GM19324 (cell line): Measurements from ENCODE around the gene RAB21.
"Not testable (repeated sequence)": the region's sequence is repeated elsewhere in the genome, so short reads cannot be mapped to it uniquely, and the experiment has no call there.

Experiments used
- ATAC-seq: cut with Tn5 transposase; IDR thresholded peaks from one replicate; pipeline ENCODE4 v1.9.1; 2021; ENCODE audit warnings: mild to moderate bottlenecking, moderate library complexity; ENCODE audit not compliant: unreplicated experiment, low FRiP score

Gene RAB21

DNA sequence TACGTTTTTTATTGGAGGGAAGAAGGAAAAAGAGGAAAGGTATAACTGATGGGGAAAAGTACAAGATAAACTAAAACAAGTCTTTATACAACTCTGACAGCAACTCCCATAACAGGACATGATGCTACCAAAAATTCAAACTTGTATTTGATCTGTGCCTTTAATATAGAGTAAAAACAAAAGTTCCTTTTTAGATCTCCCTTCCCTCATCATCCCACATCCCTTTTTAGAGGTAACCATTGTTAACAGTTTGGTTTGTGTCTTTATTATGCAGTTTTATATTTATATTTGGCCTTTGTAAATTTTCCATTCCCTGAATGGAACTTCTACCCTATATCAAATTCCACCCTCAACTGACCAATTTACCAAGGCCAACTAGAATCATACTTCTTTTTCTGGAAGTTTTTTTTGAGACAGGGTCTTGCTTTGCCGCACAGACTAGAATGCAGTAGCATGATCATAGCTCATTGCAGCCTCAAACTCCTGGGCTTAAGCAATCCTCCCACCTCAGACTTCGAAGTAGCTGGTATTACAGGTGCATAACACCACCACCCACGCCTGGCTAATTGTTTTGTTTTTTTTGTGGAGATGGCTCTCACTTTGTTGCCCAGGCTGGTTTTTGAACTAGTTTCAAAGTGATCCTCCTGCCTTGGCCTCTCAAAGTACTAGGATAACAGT, 36.9 kb downstream of the RAB21 start:
- ATAC-seq = no peak

DNA sequence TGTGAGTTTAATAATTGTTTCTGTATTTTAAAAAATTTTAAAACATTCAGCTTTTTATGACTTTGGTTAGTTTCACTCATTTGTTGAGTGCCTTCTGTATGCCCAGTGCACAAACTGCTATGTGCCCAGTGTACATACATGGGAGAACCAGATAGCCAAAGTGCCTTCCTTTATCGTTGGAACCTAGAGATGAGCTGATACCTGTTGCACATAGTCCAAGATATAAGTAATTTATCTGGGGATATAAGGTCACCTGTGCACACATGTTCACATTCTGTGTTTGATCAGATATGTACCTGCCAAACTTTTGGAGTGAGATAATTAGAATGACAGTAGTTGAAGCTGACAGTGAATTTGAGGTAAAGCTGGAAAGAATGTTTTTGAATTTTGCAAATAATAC, 37.9 kb downstream of the RAB21 start:
- no peak for ATAC-seq

DNA sequence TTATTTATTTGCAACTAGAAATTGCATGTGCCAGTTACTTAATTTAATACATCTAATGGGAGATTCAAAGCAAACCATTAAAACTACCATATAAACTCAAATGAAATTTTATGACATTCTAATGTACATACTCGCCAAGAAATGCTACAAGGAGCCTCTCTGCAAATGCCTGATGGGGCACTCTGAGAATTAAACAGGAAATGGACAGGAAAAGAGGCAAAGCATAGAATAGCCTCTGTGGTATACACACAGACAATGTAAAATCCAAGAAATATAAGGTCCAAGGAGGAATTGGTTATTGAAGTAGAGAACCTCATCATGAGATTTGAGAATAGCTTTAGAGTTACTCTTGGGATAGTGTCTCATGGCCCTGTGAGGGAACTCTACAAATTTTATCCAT, 41.2 kb downstream of the RAB21 start:
- no peak for ATAC-seq

DNA sequence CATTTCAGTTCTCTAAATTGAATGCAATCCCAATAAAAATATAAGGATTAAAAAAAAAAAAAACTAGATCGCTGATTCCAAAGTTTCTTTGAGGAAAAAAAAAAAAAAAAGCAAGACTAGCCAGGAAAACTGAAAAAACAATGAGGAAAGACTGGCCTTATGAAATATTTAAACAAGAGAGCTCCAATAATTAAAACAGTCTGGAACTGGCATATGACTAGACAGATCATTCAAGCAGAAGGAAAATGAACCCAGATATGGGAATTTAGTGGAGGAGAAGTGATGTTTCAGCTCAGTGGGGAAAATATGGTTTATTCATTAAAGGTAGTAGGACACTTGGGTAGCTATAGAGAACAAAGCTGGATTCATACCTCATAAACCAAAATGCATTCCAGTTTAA, 42.9 kb downstream of the RAB21 start:
- no peak for ATAC-seq

DNA sequence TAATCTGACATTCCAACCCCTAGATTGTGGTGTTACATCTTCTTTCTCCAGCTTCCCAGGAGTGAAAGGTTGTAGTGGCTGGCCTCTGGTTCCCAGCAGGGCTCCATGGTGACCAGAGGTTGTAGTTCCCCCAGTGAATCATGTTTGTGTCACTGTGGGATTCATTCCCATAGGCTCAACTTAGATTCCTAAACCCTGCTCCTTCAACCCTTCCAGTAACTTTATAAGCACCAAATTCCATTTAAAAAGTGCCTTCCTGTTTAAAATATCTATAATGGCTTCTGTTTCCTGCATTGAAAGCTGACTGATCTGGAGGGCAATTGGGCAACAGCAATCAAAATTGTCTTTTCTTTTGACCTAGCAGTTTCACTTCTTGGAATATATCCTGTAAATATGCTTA, 44.4 kb downstream of the RAB21 start:
- no peak for ATAC-seq

DNA sequence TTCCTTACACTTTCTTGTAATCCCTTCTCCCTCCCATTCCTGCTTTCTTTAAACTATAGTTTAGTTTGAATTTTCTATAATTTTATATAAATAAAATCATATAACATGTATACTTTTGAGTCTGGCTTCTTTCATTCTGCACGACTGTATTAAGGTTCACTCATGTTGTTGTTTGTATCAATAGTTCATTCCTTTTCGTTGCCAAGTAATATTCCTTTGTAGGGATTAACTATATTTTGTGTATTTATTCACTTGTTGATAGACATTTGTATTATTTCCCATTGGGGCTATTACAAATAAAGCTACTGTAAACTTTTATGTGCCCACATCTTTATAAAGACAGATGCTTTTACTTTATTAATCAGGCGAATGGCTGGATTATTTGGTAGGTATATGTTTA, 45.5 kb downstream of the RAB21 start:
- ATAC-seq = no peak

DNA sequence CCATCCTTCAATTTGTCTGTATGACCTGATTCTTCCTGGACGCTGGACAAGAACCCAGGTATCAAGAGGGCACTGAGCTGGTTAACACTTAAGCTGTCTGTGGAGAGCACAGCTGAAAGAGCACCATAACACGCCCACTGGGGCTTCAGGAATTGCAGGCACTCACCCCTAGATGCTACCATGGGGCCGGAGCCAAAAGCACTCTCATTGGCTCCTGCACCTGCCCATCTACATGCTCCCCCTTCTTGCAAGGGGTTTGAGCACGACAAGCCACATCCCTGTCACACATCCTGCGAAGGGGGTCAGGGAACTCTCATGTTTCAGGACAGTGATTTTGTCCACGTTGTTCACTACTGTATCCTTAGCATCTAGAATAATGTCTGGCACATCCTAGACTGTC, 49.8 kb downstream of the RAB21 start:
- no peak for ATAC-seq

DNA sequence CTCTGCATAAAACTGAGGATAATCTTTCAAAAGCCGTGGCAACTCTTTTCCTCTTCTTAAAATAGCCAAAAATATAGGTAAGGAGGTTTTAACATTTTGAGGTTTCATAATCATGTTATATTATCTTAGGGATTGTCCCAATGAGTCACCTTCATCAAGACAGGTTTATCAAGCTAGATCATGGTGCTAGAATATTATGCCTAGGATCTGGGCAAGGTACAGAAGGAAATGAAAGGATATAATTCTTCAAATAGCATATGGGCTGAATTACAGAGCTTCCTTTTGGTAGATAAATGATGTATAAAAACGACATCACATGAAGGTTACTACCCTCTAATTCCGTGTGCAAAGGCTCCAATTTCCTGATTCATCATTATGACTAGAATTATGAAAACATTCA, 56.3 kb downstream of the RAB21 start:
- no peak for ATAC-seq

DNA sequence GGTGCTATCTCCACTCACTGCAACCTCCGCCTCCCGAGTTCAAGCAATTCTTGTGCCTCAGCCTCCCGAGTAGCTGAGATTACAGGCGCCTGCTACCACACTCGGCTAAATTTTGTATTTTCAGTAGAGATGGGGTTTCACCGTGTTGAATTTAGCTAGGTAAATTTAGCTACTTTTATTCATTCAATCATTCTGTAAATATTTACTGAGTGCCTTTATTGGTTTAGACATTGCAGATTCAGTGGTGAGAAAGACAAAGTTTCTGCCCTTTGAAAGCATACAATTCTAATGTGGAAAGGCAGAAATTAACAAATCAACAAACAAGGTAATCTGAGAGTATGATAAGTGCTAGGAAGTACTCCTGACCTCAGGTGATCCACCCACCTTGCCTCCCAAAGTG, 60.6 kb downstream of the RAB21 start:
- not testable (repeated sequence) for ATAC-seq

DNA sequence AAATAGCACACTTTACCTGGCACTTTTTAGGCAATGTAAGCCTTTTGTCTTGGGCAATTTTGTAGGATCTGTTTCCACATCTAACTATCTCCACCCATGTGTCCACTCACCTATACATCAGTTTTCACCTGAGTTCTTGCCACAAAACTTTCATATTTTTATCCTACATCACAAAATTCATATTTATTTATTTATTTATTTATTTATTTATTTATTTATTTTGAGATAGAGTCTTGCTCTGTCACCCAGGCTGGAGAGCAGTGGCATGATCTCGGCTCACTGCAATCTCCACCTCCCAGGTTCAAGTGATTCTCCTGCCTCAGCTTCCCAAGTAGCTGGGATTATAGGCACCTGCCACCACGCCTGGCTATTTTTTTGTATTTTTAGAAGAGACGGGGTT, 67.4 kb downstream of the RAB21 start:
- ATAC-seq = not testable (repeated sequence)

DNA sequence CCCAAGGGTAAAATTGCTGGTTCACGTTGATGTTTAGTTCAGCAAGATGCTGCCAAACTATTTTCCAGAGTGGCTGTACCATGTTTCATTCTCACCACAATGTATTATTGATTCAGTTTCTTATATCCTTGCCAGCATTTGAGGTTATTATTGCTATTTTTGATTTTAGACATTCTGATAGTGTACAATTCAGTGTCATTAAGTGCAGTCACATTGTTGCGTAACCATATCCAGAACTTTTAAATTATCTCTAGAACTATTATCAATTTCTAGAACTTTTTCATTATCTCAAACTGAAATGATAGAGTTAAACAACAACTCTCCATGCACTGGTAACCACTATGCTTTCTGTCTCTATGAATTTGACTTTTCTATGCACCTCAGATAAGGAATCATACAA, 74.2 kb downstream of the RAB21 start:
- ATAC-seq = no peak

DNA sequence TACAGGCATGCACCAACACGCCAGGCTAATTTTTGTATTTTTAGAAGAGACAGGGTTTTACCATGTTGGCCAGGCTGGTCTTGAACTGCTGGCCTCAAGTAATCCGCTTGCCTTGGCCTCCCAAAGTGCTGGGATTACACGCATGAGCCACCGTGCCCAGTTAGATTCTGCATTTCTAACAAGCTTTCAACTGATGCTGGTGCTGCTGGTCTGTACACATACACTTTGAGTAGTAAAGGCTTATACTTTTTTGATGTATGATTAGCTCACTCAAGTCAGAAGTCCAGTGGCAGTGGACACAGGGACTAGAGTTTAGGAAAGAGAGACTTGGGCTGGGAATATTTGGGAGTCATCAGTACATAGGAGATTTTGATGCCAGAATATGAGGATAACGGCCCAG, 82.7 kb downstream of the RAB21 start:
- ATAC-seq = no peak

DNA sequence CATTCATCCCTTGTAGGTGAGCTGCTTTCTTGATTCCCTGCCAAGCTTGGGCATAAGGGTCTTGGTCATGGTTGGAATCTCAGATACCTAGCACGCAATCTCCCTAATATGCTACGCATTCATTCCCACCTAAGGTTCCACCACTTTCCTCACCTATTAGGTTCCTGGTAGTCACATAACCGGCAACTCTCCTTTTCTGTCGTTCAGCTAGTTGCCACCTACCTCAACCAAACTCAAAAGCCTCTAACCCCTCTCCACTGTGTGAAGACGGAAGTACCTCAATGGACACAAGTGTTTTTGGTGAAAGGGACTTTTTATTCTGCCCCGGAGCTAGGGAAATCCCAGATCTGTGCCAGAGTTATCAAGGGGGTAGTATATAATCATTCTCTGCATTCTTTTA, 83.6 kb downstream of the RAB21 start:
- ATAC-seq = no peak

DNA sequence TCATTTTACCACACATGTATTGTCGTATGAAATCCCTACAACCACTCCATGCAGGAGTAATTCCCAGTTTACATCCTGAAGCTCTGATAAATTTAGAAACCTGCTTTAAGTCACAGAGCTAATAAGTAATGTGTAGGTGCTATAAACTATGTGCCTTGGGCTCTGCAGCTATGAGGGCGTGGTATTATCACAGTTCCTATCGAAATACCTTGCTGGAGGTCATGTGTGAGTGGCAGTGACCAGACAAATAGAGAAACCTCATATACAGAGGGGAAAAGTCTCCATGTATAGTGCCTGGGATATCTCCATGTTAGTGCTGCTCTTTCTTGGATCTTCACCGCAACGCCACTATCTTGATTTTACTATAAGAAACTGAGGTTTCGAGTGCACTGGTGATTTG, 84.0 kb downstream of the RAB21 start:
- ATAC-seq = no peak

DNA sequence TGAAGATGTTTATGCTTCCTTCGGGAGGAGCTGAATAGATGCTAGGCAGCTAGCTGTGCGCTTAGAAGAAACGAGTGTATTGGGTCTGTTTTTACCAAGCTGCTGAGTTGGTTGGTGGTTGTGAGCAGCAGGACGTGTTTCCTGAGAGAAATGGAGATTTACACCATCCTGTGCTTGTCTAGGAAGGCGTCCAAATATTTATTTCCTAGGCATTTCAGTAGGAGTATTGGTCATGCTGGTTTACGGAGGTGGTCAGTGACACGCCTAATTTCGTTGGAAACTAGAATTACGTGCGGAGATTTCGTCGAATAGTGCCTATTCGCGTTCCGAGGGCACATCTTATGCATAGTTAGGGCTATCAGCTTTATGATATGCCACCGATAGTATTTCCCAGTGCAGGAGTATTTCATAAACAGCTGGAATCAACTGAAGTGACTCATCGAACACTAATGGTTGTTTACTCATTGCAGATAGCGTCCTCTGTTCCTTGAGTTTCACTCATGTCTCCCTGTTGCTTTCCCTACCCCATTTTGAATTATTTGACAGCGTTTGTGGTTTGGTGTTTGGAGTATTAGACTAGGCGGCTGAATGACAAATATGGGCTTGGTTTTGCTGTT, 85.7 kb downstream of the RAB21 start:
- peak; percentile 13 for ATAC-seq

DNA sequence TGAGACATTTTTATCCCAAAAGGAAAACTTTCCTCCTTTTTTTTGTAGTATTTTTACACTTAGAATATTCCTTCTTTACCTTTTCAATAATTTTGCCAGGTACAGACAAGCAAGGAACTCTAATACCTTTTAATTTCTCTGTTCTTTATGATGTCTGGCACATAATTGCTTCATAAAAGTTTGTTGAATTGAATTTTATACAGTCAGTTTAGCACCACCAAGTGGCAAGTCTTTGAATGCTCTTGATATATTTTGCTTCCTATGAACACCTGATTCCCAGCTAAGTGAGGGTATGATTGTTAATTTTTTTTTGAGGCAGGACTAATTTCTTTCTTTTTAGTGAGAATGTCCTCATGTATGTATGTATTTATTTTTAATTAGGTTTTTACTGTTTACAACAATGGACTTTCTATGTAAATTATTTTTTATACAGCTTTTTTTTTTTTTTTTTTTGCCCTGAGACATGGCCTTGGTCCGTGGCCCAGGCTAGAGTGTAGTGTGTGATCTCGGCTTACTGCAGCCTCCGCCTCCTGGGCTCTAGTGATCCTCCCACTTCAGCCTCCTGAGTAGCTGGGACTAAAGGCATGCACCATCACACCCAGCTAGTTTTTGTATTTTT, 91.8 kb downstream of the RAB21 start:
- ATAC-seq = no peak

DNA sequence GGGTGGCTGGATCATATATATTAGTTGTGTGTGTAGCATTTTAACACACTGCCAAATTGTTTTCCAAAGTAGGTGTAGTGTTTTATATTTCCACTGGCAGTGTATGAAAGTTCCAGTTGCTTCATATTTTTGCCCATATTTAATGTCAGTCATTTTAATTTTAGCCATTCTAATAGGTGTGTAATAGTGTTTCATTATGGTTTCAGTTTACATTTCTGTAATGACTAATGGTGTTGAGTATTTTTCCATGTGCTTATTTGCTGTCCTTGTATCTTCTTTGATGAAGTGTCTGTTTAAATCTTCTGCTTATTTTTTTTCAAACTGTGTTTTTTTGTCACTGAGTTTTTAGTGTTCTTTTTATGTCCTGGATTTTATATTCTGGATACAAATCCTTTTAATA, 93.5 kb downstream of the RAB21 start:
- no peak for ATAC-seq

DNA sequence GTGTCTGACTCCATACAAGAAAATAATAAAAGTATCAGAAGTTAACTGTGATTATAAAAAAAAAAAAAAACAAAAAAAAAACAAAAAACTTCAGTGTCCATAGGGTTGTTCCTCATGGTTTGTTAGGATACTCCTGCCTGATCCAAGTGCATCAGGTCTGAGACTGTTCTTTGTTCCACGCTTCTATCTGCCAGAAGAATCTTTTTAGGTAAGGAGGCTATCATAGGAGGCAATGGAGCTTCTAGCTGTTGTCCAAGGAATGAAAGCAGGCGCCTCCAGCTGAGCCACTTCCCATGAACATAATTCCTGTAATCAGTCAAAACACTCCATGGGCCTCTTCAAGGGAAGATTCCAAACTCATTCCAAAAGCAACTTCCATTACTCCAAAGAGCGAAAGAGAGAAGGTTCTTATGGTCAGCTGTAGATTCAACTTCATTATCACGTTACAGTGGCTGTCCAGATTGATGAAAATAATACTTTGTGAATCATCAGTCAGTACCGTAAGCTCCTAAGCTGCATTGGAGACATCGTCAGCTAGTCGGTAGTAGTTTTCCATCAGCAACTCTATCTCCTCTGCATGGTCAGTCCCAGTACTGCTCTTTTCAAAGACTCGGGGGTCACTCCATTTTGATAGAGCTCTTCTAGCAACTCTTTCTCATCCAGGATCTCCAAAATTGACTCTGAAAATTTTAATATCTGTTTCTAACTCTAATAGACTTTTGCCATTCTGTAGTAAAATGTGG, 94.6 kb downstream of the RAB21 start:
- no peak for ATAC-seq
